Stimulated activated naive CD8-positive, alpha-beta T cell treated with anti-CD3 and anti-CD28 coated beads, Interleukin-15, Interleukin-2, amounts not matched to agents 100 ng/mL and 50 ng/mL, for 24 hours (primary cell): ENCODE data around the gene GRHL3.

Experiments
- H3K27ac Mint-ChIP-seq: one replicate; pipeline ENCODE4 v1.8.0; 2021; ENCODE audit warnings: mild to moderate bottlenecking, mixed read lengths
- H3K27me3 Mint-ChIP-seq: one replicate; pipeline ENCODE4 v1.8.0; 2021; ENCODE audit warnings: mixed read lengths
- H3K36me3 Mint-ChIP-seq: one replicate; pipeline ENCODE4 v1.8.0; 2021; ENCODE audit warnings: low read depth, mixed read lengths
- H3K4me1 Mint-ChIP-seq: one replicate; pipeline ENCODE4 v1.8.0; 2021; ENCODE audit warnings: low read depth, mixed read lengths
- H3K4me3 Mint-ChIP-seq: one replicate; pipeline ENCODE4 v1.8.0; 2021; ENCODE audit warnings: mild to moderate bottlenecking, mixed read lengths
- H3K9me3 Mint-ChIP-seq: one replicate; pipeline ENCODE4 v1.8.0; 2021; ENCODE audit warnings: mixed read lengths

The GRHL3 gene

DNA sequence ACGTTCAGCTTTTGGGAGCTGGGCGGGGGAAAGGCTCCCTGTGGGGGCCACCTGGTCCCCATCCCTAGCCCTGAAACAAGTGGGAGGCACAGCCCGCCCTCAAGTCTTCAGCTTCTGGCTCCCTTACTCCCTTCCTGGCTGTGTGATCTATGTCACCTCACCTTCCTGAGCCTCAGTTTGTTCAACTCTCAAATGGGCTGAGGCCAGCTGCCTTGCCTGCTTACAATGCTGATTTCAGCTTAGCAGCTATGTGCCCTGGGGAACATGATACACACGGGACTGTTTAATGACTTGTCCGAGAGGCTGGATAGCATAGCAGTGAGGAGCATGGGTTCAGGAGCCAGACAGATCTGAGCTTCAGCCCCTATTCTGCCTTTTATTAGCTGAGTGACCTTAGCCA, 19.3 kb downstream of the GRHL3 start:
- H3K9me3 Mint-ChIP-seq, result no peaks in the 10 kb centered on the region
- H3K27ac Mint-ChIP-seq, result no peak overlapping the region
- H3K27me3 Mint-ChIP-seq, result peaks cover 14% of the 10 kb centered on the region
- H3K36me3 Mint-ChIP-seq, result no peaks in the 10 kb centered on the region
- H3K4me3 Mint-ChIP-seq, result no peak overlapping the region
- H3K4me1 Mint-ChIP-seq, result no peaks in the 10 kb centered on the region

DNA sequence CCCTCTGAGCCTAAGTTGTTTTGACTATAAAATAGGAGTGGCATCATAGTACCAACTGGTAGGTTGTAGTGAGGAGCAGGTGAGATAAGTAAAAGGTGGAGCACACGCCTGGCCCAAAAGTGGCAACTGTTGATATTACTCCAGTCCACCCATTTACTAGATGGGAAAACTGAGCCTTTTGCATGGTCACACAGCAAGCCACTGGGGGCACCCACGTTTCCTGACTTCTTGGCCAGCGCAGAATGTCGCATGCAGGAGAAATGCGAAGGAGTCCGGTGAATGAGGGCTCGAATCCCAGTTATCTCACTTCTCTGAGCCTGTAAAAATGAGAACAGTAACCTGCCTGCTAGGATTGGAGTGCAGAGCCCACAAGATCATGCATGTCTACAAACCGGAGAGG, 20.8 kb downstream of the GRHL3 start:
- H3K4me3 Mint-ChIP-seq, result no peak overlapping the region
- H3K27ac Mint-ChIP-seq, result no peak overlapping the region
- H3K4me1 Mint-ChIP-seq, result no peaks in the 10 kb centered on the region
- H3K27me3 Mint-ChIP-seq, result peaks cover 8% of the 10 kb centered on the region
- H3K36me3 Mint-ChIP-seq, result no peaks in the 10 kb centered on the region
- no peaks in the 10 kb centered on the region for H3K9me3 Mint-ChIP-seq

DNA sequence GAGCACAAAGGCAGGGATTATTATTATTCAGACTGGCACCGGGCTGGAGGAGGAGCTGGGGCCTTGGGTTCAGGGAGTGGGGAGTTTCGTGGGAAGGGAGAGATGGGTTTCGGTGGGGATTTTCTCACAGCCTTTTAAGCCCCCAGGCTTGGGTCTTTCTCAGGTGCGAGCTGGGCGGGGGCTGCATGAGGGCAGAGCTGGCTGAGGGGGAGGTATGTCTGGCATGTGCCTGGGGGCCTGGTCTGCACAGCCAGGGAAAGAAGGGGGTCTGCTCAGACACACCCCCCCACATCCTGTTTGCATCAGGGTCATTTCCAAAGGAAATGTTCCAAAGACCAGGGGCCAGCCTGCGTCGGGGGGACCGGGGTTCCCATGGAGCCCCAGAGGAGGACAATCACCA, 21.6 kb downstream of the GRHL3 start:
- Mint-ChIP-seq H3K4me1 (no peaks in the 10 kb centered on the region), H3K4me3 (no peak overlapping the region), H3K27me3 (peaks cover 10% of the 10 kb centered on the region), H3K36me3 (no peaks in the 10 kb centered on the region), H3K9me3 (no peaks in the 10 kb centered on the region), H3K27ac (no peak overlapping the region)

DNA sequence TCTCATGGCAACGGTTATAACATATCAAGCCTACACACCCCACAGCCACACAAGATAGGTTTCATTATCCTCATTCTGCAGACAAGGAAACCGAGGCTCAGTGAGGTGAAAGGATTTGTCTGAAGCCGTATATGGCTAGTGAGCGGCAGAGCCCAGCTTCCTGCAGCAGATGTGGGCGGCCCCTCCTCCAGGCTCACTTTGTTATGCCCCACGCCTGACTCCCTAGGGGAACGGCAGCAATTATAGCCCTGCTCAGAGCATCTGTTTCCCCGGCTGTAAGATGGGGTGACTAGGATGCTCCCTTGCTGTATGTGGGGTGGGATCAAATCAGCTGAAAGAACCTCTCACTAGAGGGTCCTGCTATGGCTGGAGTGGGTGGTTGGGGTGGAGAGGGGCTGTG, 22.1 kb downstream of the GRHL3 start:
- Mint-ChIP-seq H3K27me3 (peaks cover 14% of the 10 kb centered on the region), H3K9me3 (no peaks in the 10 kb centered on the region), H3K27ac (no peak overlapping the region), H3K36me3 (no peaks in the 10 kb centered on the region), H3K4me3 (no peak overlapping the region), H3K4me1 (no peaks in the 10 kb centered on the region)

DNA sequence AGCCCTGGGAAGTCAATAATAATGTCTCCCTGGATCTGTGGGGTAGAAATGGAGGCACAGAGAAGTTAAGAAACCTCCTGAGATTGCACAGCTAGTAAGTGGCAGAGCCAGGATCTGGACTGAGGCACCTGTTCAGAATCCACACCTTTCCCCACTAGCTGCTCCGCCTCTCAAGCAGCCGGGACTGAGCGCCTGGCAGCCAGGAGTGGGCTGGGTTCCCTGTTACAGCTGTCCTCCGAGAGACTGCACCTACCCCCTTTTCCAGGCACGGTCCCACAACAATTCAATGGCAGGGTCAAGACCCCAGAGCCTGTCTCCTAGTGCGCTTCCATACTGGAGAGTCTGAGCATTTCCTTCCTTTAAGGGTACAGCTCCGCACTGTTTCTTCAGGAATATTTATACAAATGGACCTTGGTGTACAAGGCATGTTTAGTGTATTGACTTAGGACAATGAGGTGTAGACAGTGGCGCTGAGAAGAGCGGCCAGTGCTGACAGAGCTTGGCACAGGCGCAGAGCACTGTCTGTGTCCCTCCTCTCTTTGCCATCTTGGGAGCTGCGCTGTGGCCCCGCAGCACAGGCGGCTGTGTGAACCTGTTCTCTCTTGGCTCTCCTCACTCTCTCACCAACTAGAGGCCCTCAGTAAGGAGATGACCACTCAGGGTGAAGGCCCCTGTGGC, 24.4 kb downstream of the GRHL3 start:
- H3K4me1 Mint-ChIP-seq, result no peaks in the 10 kb centered on the region
- H3K27ac Mint-ChIP-seq, result no peak overlapping the region
- H3K4me3 Mint-ChIP-seq, result no peak overlapping the region
- no peaks in the 10 kb centered on the region for H3K36me3 Mint-ChIP-seq
- peaks cover 9% of the 10 kb centered on the region for H3K27me3 Mint-ChIP-seq
- no peaks in the 10 kb centered on the region for H3K9me3 Mint-ChIP-seq

DNA sequence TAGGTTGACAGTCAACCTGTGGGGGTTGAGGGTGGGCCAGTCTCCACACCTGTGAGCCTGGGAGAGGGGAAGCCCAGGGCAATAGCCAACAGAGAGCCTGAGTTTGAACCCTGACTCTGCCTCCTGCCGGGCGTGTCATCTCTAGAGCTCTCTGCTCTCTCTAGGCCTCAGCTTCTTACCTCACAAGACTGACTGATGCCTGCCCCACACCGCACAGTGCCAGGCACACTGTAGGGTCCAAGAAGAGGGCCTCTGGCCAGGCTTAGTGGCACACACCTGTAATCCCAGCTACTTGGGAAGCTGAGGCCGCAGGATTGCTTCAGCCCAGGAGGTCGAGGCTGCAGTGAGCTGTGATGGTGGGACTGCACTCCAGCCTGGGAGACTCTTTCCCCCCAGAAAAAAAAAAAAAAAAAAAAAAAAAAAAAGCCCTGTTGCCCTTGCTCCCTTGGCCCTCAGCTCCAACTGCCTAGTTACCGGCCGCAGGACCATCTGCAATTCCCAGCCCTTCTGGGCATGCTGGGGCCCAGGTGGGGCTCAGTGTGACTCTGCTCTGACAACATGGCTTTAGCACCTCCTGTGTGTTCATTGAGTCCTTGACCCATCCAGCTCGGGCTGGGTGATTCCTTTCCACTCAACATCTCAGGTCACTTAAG, 25.1 kb downstream of the GRHL3 start:
- Mint-ChIP-seq H3K4me3 (no peak overlapping the region), H3K9me3 (no peaks in the 10 kb centered on the region), H3K27me3 (peaks cover 11% of the 10 kb centered on the region)

DNA sequence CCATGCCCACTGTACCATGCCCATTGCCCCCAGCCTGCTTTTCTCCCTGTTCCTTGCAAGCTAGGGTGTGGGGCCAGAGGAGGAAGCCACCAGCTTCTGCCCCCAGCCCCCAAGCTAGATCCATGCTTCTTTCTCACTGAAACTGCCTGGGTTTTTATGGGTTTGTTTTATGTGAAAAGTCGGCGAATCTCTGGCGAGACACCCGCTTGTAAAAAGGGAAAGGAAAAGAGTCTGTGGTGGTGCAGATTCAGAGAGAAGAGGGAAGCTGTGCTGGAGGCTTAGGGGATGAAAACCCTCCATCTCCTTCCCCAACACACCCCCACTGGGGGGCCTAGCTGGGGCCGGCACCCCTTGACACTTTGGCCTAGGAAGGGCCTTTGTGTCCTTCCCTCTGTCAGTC, 26.2 kb downstream of the GRHL3 start:
- Mint-ChIP-seq H3K9me3 (no peaks in the 10 kb centered on the region), H3K4me1 (peaks cover 11% of the 10 kb centered on the region), H3K27me3 (peaks cover 11% of the 10 kb centered on the region), H3K4me3 (no peak overlapping the region), H3K36me3 (no peaks in the 10 kb centered on the region), H3K27ac (no peak overlapping the region)

More for the DNA sequence above, 25.1 kb downstream of the GRHL3 start:
- Mint-ChIP-seq H3K36me3 (no peaks in the 10 kb centered on the region), H3K27ac (no peak overlapping the region), H3K4me1 (no peaks in the 10 kb centered on the region)

DNA sequence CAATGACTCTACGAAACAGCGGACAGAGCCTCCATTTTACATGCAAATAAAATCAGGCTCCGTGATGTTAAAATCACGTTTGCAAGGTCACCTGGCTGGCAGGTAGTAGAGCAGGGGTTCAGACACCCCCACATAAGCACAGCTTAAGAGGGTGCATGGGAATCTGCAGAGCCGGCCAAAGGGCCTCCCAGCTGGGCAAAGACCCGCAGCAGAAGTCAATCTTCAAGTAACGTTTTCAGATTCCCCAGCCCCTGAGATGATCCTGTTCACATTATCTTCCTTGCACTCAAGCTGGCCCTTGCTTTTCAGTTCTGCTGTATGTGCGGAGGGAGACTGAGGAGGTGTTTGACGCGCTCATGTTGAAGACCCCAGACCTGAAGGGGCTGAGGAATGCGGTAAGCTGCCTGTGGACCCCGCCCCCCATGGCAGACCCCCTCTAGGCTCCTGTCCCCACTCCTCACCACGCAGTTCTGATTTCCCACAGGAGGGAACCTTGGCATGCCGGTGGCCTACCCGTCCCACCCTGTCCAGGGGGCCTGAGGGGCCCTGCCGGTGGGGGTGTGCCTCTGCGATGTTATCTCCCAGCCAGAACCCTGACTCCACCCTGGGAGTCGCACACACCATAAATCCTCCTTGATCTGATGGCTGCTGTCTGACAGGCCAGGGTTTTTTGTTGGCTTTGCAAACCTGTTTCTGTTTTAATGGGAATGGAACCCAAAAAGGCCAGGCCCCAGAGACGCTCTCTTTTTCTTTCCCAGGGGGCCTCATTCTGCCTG, 28.2 kb downstream of the GRHL3 start:
- H3K27me3 Mint-ChIP-seq, result peaks cover 11% of the 10 kb centered on the region
- H3K4me1 Mint-ChIP-seq, result peaks cover 29% of the 10 kb centered on the region
- H3K27ac Mint-ChIP-seq, result no peak overlapping the region
- H3K9me3 Mint-ChIP-seq, result no peaks in the 10 kb centered on the region
- H3K4me3 Mint-ChIP-seq, result no peak overlapping the region
- no peaks in the 10 kb centered on the region for H3K36me3 Mint-ChIP-seq

DNA sequence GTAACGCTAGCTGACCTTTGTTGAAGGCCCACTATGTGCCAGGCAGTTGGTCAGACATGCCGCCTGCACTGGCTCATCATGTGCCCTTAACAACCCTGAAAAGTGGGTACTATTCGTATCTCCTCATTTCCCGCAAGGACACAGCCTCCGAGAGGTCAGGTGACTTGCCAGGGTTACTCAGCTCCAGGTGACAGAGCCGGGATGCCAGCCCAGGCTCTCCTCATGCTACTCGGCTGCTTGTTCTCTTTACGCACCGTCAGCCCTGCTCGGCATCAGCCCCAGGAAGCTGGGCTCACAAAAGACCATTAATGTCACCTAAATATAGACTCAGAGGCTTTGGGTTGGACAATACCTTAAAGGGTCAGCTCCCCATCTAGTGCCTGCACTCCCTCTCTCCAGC, 29.0 kb downstream of the GRHL3 start:
- H3K4me1 Mint-ChIP-seq, result peaks cover 33% of the 10 kb centered on the region
- no peaks in the 10 kb centered on the region for H3K9me3 Mint-ChIP-seq
- no peak overlapping the region for H3K4me3 Mint-ChIP-seq
- no peak overlapping the region for H3K27ac Mint-ChIP-seq
- no peaks in the 10 kb centered on the region for H3K36me3 Mint-ChIP-seq
- H3K27me3 Mint-ChIP-seq, result peaks cover 11% of the 10 kb centered on the region

DNA sequence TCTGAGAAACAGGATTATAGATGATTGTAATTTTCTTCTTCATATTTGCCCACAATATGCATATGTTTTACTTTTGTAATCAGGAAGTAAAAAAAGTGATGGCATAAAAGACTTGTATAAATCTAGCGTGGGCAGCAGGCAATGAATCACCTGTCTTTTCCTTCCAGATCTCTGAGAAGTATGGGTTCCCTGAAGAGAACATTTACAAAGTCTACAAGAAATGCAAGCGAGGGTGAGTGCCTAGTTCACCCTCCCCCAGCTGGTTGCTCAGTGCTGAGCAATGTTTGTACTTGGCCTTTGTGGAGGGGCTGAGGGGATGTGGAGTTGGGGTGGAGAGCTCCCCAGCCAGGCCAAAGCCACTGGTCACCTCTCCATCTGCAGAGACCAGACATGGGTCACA, 30.7 kb downstream of the GRHL3 start:
- H3K27ac Mint-ChIP-seq, result no peak overlapping the region
- H3K36me3 Mint-ChIP-seq, result no peaks in the 10 kb centered on the region
- no peak overlapping the region for H3K4me3 Mint-ChIP-seq
- H3K27me3 Mint-ChIP-seq, result peaks cover 11% of the 10 kb centered on the region
- peaks cover 33% of the 10 kb centered on the region for H3K4me1 Mint-ChIP-seq
- H3K9me3 Mint-ChIP-seq, result no peaks in the 10 kb centered on the region

DNA sequence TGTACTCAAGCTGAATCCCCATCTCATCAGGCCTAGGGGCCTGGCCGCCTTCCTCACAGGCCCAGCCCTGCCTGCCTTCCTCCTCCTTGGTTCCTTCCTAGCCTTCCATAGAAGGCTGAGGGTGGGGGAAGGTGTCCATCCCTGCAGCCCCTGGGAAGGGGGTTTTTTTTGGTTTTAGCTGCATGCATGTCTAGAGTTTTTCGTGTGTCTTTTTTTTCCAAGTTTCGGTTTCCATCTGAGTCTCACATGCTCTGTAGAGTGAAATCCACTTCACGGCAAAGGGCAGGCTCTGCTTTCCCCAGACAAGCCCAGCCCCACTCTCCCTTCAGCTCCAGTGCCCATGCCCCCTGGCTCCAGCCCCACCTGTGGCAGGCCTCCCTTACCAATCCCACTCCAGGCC, 32.1 kb downstream of the GRHL3 start:
- H3K36me3 Mint-ChIP-seq, result no peaks in the 10 kb centered on the region
- H3K27me3 Mint-ChIP-seq, result peaks cover 6% of the 10 kb centered on the region
- H3K4me1 Mint-ChIP-seq, result peaks cover 33% of the 10 kb centered on the region
- H3K4me3 Mint-ChIP-seq, result no peak overlapping the region
- H3K9me3 Mint-ChIP-seq, result no peaks in the 10 kb centered on the region
- no peak overlapping the region for H3K27ac Mint-ChIP-seq

DNA sequence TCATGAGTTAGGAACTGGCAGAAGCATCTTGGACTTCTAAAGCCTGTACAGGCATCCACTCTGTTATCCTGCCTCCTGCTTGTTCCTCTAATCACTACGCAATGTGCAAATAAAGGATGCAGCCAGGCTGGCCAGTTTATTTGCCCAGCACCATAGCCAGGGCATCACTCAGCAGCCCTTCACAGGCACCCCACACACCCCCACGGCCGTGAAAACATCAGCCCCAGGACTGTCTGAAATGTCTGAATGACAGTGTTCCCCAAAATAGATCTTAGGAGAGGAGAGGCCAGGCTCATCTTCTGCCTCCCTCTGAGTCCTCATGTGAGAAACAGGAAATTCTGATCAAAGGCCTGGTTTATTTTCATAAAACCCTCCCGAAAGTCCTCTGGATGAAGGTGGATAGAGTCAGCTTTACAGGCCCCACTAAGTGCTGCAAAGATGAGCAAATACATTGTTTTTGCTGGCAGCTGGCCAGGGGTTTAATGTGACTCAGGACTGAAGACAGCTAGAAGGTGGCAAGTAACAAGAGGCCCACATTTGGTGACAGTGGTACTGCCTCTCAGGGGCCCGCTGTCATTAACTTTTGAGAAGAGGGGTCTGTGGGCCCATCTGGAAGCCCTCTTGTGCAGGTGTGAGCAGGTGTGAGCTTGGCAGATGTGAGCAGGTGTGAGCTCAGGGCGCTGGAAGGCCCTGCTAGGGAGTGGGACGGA, 32.9 kb downstream of the GRHL3 start:
- Mint-ChIP-seq H3K36me3 (no peaks in the 10 kb centered on the region), H3K4me1 (peaks cover 33% of the 10 kb centered on the region), H3K27ac (no peak overlapping the region), H3K9me3 (no peaks in the 10 kb centered on the region), H3K27me3 (peaks cover 6% of the 10 kb centered on the region), H3K4me3 (no peak overlapping the region)

DNA sequence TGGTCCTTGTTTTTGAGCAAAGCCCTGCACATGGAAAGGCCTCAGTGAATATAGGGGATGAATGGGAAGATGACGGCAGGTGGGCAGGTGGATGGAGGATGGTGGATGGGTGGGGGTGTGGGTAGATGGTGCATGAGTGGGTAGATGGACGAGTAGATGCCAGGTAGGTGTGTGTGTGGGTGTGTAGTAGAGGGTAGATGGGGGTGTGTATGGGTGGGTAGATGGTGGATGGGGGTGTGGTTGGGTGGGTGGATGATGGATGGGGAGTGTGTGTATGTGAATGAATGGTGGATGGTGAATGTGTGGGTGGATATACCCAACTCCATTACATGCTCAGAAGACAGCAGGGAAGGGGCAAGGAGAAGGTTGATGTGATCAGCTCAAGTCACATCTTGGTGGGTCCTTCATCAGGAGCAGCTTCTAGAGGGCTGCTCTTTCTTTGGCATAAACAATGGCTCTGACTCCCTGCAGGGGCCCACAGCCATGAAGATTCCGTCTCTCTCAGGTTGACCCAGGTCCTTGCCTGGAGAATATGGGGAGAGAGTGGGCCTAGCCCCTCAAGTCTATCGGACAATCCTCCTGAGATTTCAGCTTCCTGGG, 34.2 kb downstream of the GRHL3 start:
- no peak overlapping the region for H3K27ac Mint-ChIP-seq
- H3K4me3 Mint-ChIP-seq, result no peak overlapping the region
- H3K9me3 Mint-ChIP-seq, result no peaks in the 10 kb centered on the region
- H3K27me3 Mint-ChIP-seq, result peaks cover 4% of the 10 kb centered on the region
- H3K36me3 Mint-ChIP-seq, result peaks cover 4% of the 10 kb centered on the region
- peaks cover 33% of the 10 kb centered on the region for H3K4me1 Mint-ChIP-seq

DNA sequence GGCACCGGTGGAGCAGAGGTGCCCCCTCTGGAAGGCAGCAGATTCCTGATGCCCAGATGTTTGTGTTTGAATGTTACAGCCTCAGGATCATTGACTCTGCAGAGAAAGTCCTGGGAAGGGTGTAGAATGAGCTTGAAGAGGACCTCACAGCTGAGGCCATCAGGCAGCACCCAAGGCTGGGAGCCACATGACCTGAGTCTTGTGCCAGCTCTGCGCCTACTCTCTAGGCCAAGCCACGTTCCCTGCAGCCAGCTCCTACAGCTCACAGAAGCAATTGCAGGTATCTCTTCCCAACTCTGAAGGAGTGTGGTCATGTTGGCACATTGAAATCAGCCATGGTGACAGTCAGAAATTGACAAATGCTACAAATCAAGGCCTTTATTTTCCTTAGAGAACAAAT, 36.3 kb downstream of the GRHL3 start:
- no peak overlapping the region for H3K27ac Mint-ChIP-seq
- H3K9me3 Mint-ChIP-seq, result no peaks in the 10 kb centered on the region
- peaks cover 5% of the 10 kb centered on the region for H3K36me3 Mint-ChIP-seq
- no peak overlapping the region for H3K4me3 Mint-ChIP-seq
- H3K4me1 Mint-ChIP-seq, result peaks cover 21% of the 10 kb centered on the region
- no peaks in the 10 kb centered on the region for H3K27me3 Mint-ChIP-seq

DNA sequence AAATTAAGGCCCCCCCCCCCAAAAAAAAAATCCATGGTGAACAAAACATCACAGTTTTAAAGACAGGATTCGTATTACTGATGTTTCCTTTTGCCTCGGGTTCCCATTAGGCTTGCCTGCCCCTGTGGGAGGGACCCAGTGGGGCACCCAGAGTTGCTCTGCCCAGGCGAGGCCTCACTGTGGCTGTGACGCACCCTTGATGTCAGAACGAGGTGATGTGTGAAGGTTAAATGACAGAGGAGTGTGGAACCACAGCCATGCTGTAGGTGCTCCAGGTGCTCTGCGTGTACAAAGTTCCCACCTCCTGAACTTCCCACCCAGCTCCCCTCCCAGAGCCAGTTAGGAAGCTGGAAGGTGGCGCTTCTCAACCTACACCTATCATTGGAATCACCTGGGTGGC, 37.9 kb downstream of the GRHL3 start:
- H3K4me3 Mint-ChIP-seq, result no peak overlapping the region
- no peaks in the 10 kb centered on the region for H3K9me3 Mint-ChIP-seq
- no peak overlapping the region for H3K27ac Mint-ChIP-seq
- no peaks in the 10 kb centered on the region for H3K27me3 Mint-ChIP-seq
- peaks cover 7% of the 10 kb centered on the region for H3K4me1 Mint-ChIP-seq
- H3K36me3 Mint-ChIP-seq, result peaks cover 9% of the 10 kb centered on the region
